Endothelial cell of umbilical vein (primary cell): ENCODE measurements around the gene LRRFIP2. TPM values are rescaled to one million over a fixed set of nuclear protein-coding genes. Genes with fewer than 3 reads are reported as not detected.

Experiments used
- BruUV-seq: library from RNA; stranded (reverse); fragments of 400-500 nt; replicated peaks from 2 replicates; lab custom pipeline; 2021; lab: Mats Ljungman, UMichigan
- CTCF ChIA-PET: fragments of 300-600, 350-600 bp; sonication (Branson Sonifier 250); formaldehyde crosslinking; loops from one replicate; lab custom pipeline; 2021; ENCODE audit warnings: antibody characterized with exemption, inconsistent platforms; lab: Charles Lee
- POLR2A ChIA-PET: fragments of 300-600, 350-600 bp; sonication (Branson Sonifier 250); formaldehyde crosslinking; loops from one replicate; lab custom pipeline; 2021; ENCODE audit warnings: antibody characterized with exemption, inconsistent platforms; lab: Charles Lee
- DNase-seq: peaks from one replicate; pipeline ENCODE4 v3.0.0-alpha.2; 2011; ENCODE audit warnings: low read depth, low spot score
- FAIRE-seq: peaks from 2 replicates; lab custom pipeline; 2011; peaks lifted over from hg19 to GRCh38; lab: Jason Lieb, UNC
- H2AFZ ChIP-seq: 2 replicates; pipeline ENCODE4 v1.6.0; 2012; ENCODE audit warnings: low read depth, low read length, control low read depth, inconsistent platforms
- H3K27ac ChIP-seq: 2 replicates; pipeline ENCODE4 v1.5.1; 2011; ENCODE audit warnings: low read depth, mild to moderate bottlenecking, control low read depth, low read length, moderate library complexity; ENCODE audit not compliant: insufficient read depth
- H3K27me3 ChIP-seq, 2 experiments: 2 replicates each; pipeline versions ENCODE4 v1.6.0 to v1.6.1; 2011; ENCODE audit warnings: low read length in 2 of 2, mixed read lengths in 1 of 2; ENCODE audit not compliant: control insufficient read depth in 2 of 2, insufficient read depth in 2 of 2
- H3K36me3 ChIP-seq, 2 experiments: 2 replicates in 1 of 2; 3 replicates in 1 of 2; pipeline ENCODE4 v1.5.1; 2011; ENCODE audit warnings: low read length in 2 of 2, mild to moderate bottlenecking in 1 of 2, moderate library complexity in 1 of 2; ENCODE audit not compliant: control insufficient read depth in 2 of 2, insufficient read depth in 2 of 2; ENCODE audit errors: extremely low read depth in 1 of 2
- H3K4me1 ChIP-seq: 3 replicates; pipeline ENCODE4 v1.5.1; 2011; ENCODE audit warnings: mild to moderate bottlenecking, low read length; ENCODE audit not compliant: control insufficient read depth, insufficient read depth; ENCODE audit errors: extremely low read depth
- H3K4me2 ChIP-seq: 2 replicates; pipeline ENCODE4 v1.6.1; 2011; ENCODE audit warnings: low read length, control low read depth, mixed read lengths; ENCODE audit not compliant: insufficient read depth
- H3K4me3 ChIP-seq, 3 experiments: fragments of 200-600 bp in 1 of 3; sonication (generic), shearing (Covaris generic) in 1 of 3; replicated peaks in 1 of 3; 2 replicates each; pipeline ENCODE4 v1.5.1; 2011 to 2016; ENCODE audit warnings: control low read depth in 3 of 3, low read length in 3 of 3, mild to moderate bottlenecking in 2 of 3, inconsistent platforms in 1 of 3, low read depth in 1 of 3, moderate library complexity in 1 of 3; ENCODE audit not compliant: insufficient read depth in 1 of 3
- H3K79me2 ChIP-seq: 2 replicates; pipeline ENCODE4 v1.6.0; 2012; ENCODE audit warnings: low read length, inconsistent platforms; ENCODE audit not compliant: control insufficient read depth, insufficient read depth
- H3K9ac ChIP-seq: replicated peaks from 2 replicates; pipeline ENCODE3; 2011; ENCODE audit warnings: low read length, control low read depth; ENCODE audit not compliant: insufficient read depth; ENCODE audit errors: extremely low read depth
- H3K9me1 ChIP-seq: replicated peaks from 3 replicates; pipeline ENCODE4 v1.6.0; 2011; ENCODE audit warnings: mild to moderate bottlenecking, low read length; ENCODE audit not compliant: control insufficient read depth, insufficient read depth; ENCODE audit errors: extremely low read depth
- H3K9me3 ChIP-seq: replicated peaks from 2 replicates; pipeline ENCODE4 v1.5.1; 2012; ENCODE audit warnings: low read length, inconsistent platforms; ENCODE audit not compliant: control insufficient read depth, insufficient read depth
- H4K20me1 ChIP-seq: replicated peaks from 2 replicates; pipeline ENCODE3; 2011; ENCODE audit warnings: mild to moderate bottlenecking, low read length; ENCODE audit not compliant: control insufficient read depth, insufficient read depth; ENCODE audit errors: extremely low read depth
- FOS ChIP-seq: IDR thresholded peaks from 2 replicates; pipeline ENCODE4 v1.6.1; 2011; ENCODE audit warnings: mild to moderate bottlenecking, low read length, moderate library complexity, borderline replicate concordance; ENCODE audit not compliant: insufficient read depth
- GATA2 ChIP-seq: IDR thresholded peaks from 2 replicates; pipeline ENCODE4 v1.7.0; 2011; ENCODE audit warnings: low read depth, mild to moderate bottlenecking, moderate library complexity, mixed read lengths, low read length; ENCODE audit not compliant: insufficient read length, insufficient read depth
- JUN ChIP-seq: IDR thresholded peaks from 2 replicates; pipeline ENCODE4 v1.6.1; 2011; ENCODE audit warnings: borderline replicate concordance, low read depth; ENCODE audit not compliant: insufficient read length, insufficient read depth
- MYC ChIP-seq: IDR thresholded peaks from one replicate; pipeline ENCODE4 v1.6.1; 2011; ENCODE audit warnings: mild to moderate bottlenecking, low read depth, low read length
- POLR2A ChIP-seq: IDR thresholded peaks from 2 replicates; pipeline ENCODE4 v1.6.1; 2012; ENCODE audit warnings: low read depth, mild to moderate bottlenecking, control low read depth, low read length
- dilution Hi-C: fragments of 300-500 bp; cut with MboI; formaldehyde crosslinking; loops from one replicate; pipeline ENCODE4 v1.15.0; 2019; ENCODE audit warnings: low sequenced_read_pairs; ENCODE audit not compliant: extremely low pct_ligation_motif_present
- intact Hi-C: fragments of 100-400 bp; cut with micrococcal nuclease; formaldehyde crosslinking; loops from one replicate; pipeline ENCODE4 v1.10.0; 2022
- polyA plus RNA-seq, 4 experiments: library from polyadenylated mRNA; depleted of rRNA in 3 of 4; stranded (reverse) in 3 of 4; unstranded in 1 of 4; fragments of >200 nt; gene quantifications; 2 replicates each; pipeline versions ENCODE4 v1.2.1 to v1.2.3, GENCODE V29; 2011 to 2012; ENCODE audit warnings: missing spikeins in 1 of 4
- total RNA-seq: library from RNA; stranded (reverse); gene quantifications from 2 replicates; pipeline ENCODE4 v1.2.3, GENCODE V29; 2021
- TF ChIP-seq, protein P1 (sequence below): IDR thresholded peaks from 2 replicates; pipeline ENCODE4 v1.6.1; 2011; ENCODE audit not compliant: insufficient read depth, insufficient read length

LRRFIP2 gene
- total and polyA plus RNA-seq, 2 donors (not counting 3 experiments of a cell fraction or from before 2014, with no cell fraction given) = 20.8 to 78.9 TPM

DNA sequence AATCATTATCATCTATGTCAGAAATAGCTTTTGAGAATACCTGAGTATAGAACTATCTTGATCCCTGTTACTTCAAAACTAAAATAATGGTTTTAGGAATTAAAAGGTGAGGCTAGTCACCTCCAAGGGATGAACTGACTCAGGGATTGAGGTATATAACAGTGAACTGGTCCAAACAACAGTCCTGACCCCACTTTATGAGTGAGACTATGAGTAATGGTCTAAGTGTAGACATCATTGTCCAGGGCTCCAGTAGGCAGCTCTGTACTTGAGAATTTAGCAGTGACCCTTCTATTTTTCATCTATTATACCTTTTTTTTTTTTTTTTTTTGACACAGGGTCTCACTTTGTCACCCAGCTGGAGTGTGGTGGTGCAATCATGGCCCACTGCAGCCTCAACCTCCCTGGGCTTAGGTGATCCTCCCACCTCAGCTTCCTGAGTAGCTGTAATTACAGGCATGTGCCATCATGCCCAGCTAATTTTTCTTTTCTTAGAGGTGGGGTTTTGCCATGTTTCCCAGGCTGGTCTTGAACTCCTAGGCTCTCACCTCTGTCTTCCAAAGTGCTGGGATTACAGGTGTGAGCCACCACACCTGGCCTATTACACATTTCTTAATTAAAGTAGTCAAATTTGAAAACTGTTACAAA, 144.7 kb downstream of the LRRFIP2 start:
- Histone ChIP-seq H2AFZ (no peak overlapping the region), H3K9me3 (no peaks in the 10 kb centered on the region), H3K4me2 (no peak overlapping the region), H3K27me3 (no peaks in the 10 kb centered on the region), H3K27ac (no peak overlapping the region), H3K36me3 (peaks cover 9 to 10% of the 10 kb centered on the region in 2 experiments), H3K9me1 (no peaks in the 10 kb centered on the region), H3K4me3 (no peak overlapping the region), H4K20me1 (no peaks in the 10 kb centered on the region), H3K9ac (no peak overlapping the region), H3K79me2 (no peaks in the 10 kb centered on the region), H3K4me1 (no peaks in the 10 kb centered on the region)
- intact Hi-C loops = no loop called here
- no TSS peak for BruUV-seq
- TF ChIP-seq POLR2A (no peak), JUN (no peak), GATA2 (no peak)
- CTCF ChIA-PET = interaction anchor here (1.1 to 7.6 kb wide), 3 partner anchors 39 to 185 kb away, joined by 3 to 141 read pairs (median 3); no protein-coding TSS in a partner anchor
- FAIRE-seq (no peak), DNase-seq (no peak)
- dilution Hi-C loops = no loop called here
- POLR2A ChIA-PET = interaction anchor here (0.6 kb wide), 1 partner anchor 77 kb away, joined by 3 read pairs; no protein-coding TSS in a partner anchor

DNA sequence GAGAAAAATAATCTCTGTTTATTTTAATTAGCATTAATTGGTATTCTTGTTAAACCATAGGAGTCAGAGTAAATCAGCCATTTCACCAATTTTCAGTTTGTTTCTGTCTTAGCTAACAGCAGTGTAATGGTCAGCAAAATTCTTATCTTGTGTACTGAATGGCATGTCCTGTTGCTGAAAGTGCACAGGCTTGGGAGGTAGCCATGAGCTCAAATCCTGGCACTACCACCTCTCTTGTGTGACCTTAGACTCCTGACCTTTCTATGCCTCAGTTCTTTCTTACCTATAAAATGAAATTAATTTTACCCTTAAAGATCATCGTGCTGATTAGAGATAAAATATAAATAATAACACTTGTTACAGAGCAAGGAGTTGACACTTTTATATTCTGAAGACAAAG, 145.3 kb downstream of the LRRFIP2 start:
- Histone ChIP-seq H3K27ac (no peak overlapping the region), H3K9me3 (no peaks in the 10 kb centered on the region), H3K36me3 (peaks cover 9 to 10% of the 10 kb centered on the region in 2 experiments), H3K4me3 (no peak overlapping the region), H3K4me2 (no peak overlapping the region), H2AFZ (no peak overlapping the region), H4K20me1 (no peaks in the 10 kb centered on the region), H3K9ac (no peak overlapping the region), H3K9me1 (no peaks in the 10 kb centered on the region), H3K79me2 (no peaks in the 10 kb centered on the region), H3K27me3 (no peaks in the 10 kb centered on the region), H3K4me1 (no peaks in the 10 kb centered on the region)
- ChIA-PET CTCF (interaction anchor here (1.1 to 7.6 kb wide), 3 partner anchors 39 to 186 kb away, joined by 3 to 141 read pairs (median 3); no protein-coding TSS in a partner anchor), POLR2A (interaction anchor here (0.6 kb wide), 1 partner anchor 77 kb away, joined by 3 read pairs; no protein-coding TSS in a partner anchor)
- TF ChIP-seq GATA2 = no peak
- TF ChIP-seq JUN = no peak
- TF ChIP-seq, protein P1, sequence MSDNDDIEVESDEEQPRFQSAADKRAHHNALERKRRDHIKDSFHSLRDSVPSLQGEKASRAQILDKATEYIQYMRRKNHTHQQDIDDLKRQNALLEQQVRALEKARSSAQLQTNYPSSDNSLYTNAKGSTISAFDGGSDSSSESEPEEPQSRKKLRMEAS = no peak
- TF ChIP-seq FOS = no peak
- no peak for TF ChIP-seq MYC
- dilution Hi-C loops = no loop called here
- intact Hi-C loops = no loop called here
- FAIRE-seq = no peak
- BruUV-seq = no TSS peak
- no peak for DNase-seq
